Measurements from ENCODE around the gene TPRG1.
A peak's percentile ranks its signal among the peaks of the same experiment; 100 is the strongest.

The TPRG1 gene

GRCh38 chr3:189273736-189274135 is 102.0 kb downstream of the TPRG1 start:
- Histone ChIP-seq H3K27me3 (ENCODE audit: insufficient read depth, poor library complexity, severe bottlenecking) (no peaks in the 10 kb centered on the region), H3K36me3 (ENCODE audit: low read depth) (no peaks in the 10 kb centered on the region), H3K4me1 (ENCODE audit: insufficient read depth, poor library complexity, severe bottlenecking) (peaks cover 42% of the 10 kb centered on the region), H3K27ac (ENCODE audit: poor library complexity, severe bottlenecking) (peak overlapping the region; percentile 40), H3K9me3 (ENCODE audit: severe bottlenecking) (no peaks in the 10 kb centered on the region), H3K4me3 (ENCODE audit: severe bottlenecking) (no peak overlapping the region)
- TF ChIP-seq CTCF (IDR thresholded peaks at IDR 0.05; ENCODE audit: poor library complexity, severe bottlenecking): no peak
- no peak for ATAC-seq (ENCODE audit: low read depth)
- DNase-seq (ENCODE audit: low spot score): no peak

GRCh38 chr3:189275182-189275581 is 103.4 kb downstream of the TPRG1 start:
- Histone ChIP-seq H3K27ac (ENCODE audit: poor library complexity, severe bottlenecking) (peak overlapping the region; percentile 90), H3K36me3 (ENCODE audit: low read depth) (no peaks in the 10 kb centered on the region), H3K9me3 (ENCODE audit: severe bottlenecking) (no peaks in the 10 kb centered on the region), H3K4me3 (ENCODE audit: severe bottlenecking) (no peak overlapping the region), H3K4me1 (ENCODE audit: insufficient read depth, poor library complexity, severe bottlenecking) (peaks cover 32% of the 10 kb centered on the region), H3K27me3 (ENCODE audit: insufficient read depth, poor library complexity, severe bottlenecking) (no peaks in the 10 kb centered on the region)
- ATAC-seq (ENCODE audit: low read depth) (no peak), DNase-seq (ENCODE audit: low spot score) (no peak)
- no peak for TF ChIP-seq CTCF (IDR thresholded peaks at IDR 0.05; ENCODE audit: poor library complexity, severe bottlenecking)

- no peak for ATAC-seq (ENCODE audit: low read depth)
Measured at GRCh38 chr3:189275852-189276251, 104.1 kb downstream of the TPRG1 start.

GRCh38 chr3:189276444-189277219 is 104.9 kb downstream of the TPRG1 start:
- no peak overlapping the region for H3K4me3 ChIP-seq (ENCODE audit: severe bottlenecking)
- ATAC-seq (ENCODE audit: low read depth): peak; percentile 78

More at GRCh38 chr3:189275852-189276251, 104.1 kb downstream of the TPRG1 start:
- no peaks in the 10 kb centered on the region for H3K36me3 ChIP-seq (ENCODE audit: low read depth)
- H3K27me3 ChIP-seq (ENCODE audit: insufficient read depth, poor library complexity, severe bottlenecking): no peaks in the 10 kb centered on the region
- DNase-seq (ENCODE audit: low spot score): no peak
- peak overlapping the region; percentile 90 for H3K27ac ChIP-seq (ENCODE audit: poor library complexity, severe bottlenecking)
- H3K9me3 ChIP-seq (ENCODE audit: severe bottlenecking): no peaks in the 10 kb centered on the region
- H3K4me3 ChIP-seq (ENCODE audit: severe bottlenecking): no peak overlapping the region
- TF ChIP-seq CTCF (IDR thresholded peaks at IDR 0.05; ENCODE audit: poor library complexity, severe bottlenecking): no peak
- peaks cover 28% of the 10 kb centered on the region for H3K4me1 ChIP-seq (ENCODE audit: insufficient read depth, poor library complexity, severe bottlenecking)

More at GRCh38 chr3:189276444-189277219, 104.9 kb downstream of the TPRG1 start:
- no peak for DNase-seq (ENCODE audit: low spot score)
- TF ChIP-seq CTCF (IDR thresholded peaks at IDR 0.05; ENCODE audit: poor library complexity, severe bottlenecking): no peak
- Histone ChIP-seq H3K27me3 (ENCODE audit: insufficient read depth, poor library complexity, severe bottlenecking) (no peaks in the 10 kb centered on the region), H3K27ac (ENCODE audit: poor library complexity, severe bottlenecking) (peak overlapping the region; percentile 90), H3K9me3 (ENCODE audit: severe bottlenecking) (no peaks in the 10 kb centered on the region), H3K36me3 (ENCODE audit: low read depth) (no peaks in the 10 kb centered on the region), H3K4me1 (ENCODE audit: insufficient read depth, poor library complexity, severe bottlenecking) (peaks cover 28% of the 10 kb centered on the region)

Data from RWPE2 (cell line).